HCT116 (cell line): ENCODE data around the gene ENTREP1. TPM values are rescaled to one million over a fixed set of nuclear protein-coding genes. Genes with fewer than 3 reads are reported as not detected.

ENCODE experiments used
- ATAC-seq: fragments of 200-7000 bp; cut with Tn5 transposase; 2 replicates; pipeline ENCODE4 v1.9.1; 2020; ENCODE audit warnings: mild to moderate bottlenecking, moderate library complexity
- BruUV-seq: library from RNA; stranded (reverse); fragments of 400-500 nt; replicated peaks from 2 replicates; lab custom pipeline; 2021; lab: Mats Ljungman, UMichigan
- CTCF ChIA-PET: fragments of 300-600 bp; sonication (Branson Sonifier 250); formaldehyde crosslinking; loops from one replicate; lab custom pipeline; 2021; ENCODE audit warnings: antibody characterized with exemption; lab: Charles Lee
- POLR2A ChIA-PET: fragments of 300-600, 350-600 bp; sonication (Branson Sonifier 250); formaldehyde crosslinking; loops from one replicate; lab custom pipeline; 2021; ENCODE audit warnings: antibody characterized with exemption; lab: Charles Lee
- RAD21 ChIA-PET, 2 experiments: fragments of 300-600 bp; sonication (Branson Sonifier 250); formaldehyde crosslinking; loops; one replicate each; lab custom pipeline; 2023; ENCODE audit warnings: low total read pairs in 2 of 2; ENCODE audit not compliant: uncharacterized antibody in 2 of 2, unreplicated experiment in 2 of 2, low non-redundant PET in 1 of 2; lab: Charles Lee
- DNase-seq: peaks from one replicate; pipeline ENCODE4 v3.0.0-alpha.2; 2010; ENCODE audit warnings: low read depth, low spot score
- H2AFZ ChIP-seq: fragments of 200-600 bp; shearing (Covaris generic), sonication (generic); 2 replicates; pipeline ENCODE4 v1.6.1; 2017; ENCODE audit warnings: low read depth, mixed run types, mixed read lengths, antibody characterized with exemption, low read length; ENCODE audit not compliant: poor library complexity, severe bottlenecking
- H3K27ac ChIP-seq: 2 replicates; pipeline ENCODE4 v1.5.1; 2012; ENCODE audit warnings: low read depth, low read length
- H3K27me3 ChIP-seq: fragments of 200-600 bp; sonication (generic); 2 replicates; pipeline ENCODE4 v1.6.1; 2016; ENCODE audit warnings: mixed run types, low read length, mixed read lengths; ENCODE audit not compliant: insufficient read depth
- H3K36me3 ChIP-seq, 2 experiments: fragments of 200-500 bp in 1 of 2; fragments of 200-600 bp in 1 of 2; sonication (Bioruptor generic) in 1 of 2; sonication (generic) in 1 of 2; 2 replicates each; pipeline versions ENCODE4 v1.5.1 to v1.6.1; 2014 to 2016; ENCODE audit warnings: low read length in 2 of 2, inconsistent platforms in 1 of 2, mixed read lengths in 1 of 2, mixed run types in 1 of 2; ENCODE audit not compliant: insufficient read depth in 2 of 2, control insufficient read depth in 1 of 2
- H3K4me1 ChIP-seq, 2 experiments: fragments of 200-600 bp in 1 of 2; sonication (generic) in 1 of 2; 2 replicates each; pipeline versions ENCODE4 v1.5.1 to v1.6.1; 2012 to 2017; ENCODE audit warnings: low read length in 2 of 2, inconsistent platforms in 1 of 2, mild to moderate bottlenecking in 1 of 2, mixed read lengths in 1 of 2, mixed run types in 1 of 2, moderate library complexity in 1 of 2; ENCODE audit not compliant: insufficient read depth in 2 of 2, control insufficient read depth in 1 of 2
- H3K4me2 ChIP-seq: fragments of 200-600 bp; sonication (generic); 2 replicates; pipeline ENCODE4 v1.6.1; 2017; ENCODE audit warnings: mixed run types, low read length, mixed read lengths
- H3K4me3 ChIP-seq, 2 experiments: fragments of 200-600 bp in 1 of 2; sonication (generic) in 1 of 2; replicated peaks in 1 of 2; 2 replicates each; pipeline ENCODE4 v1.5.1; 2011 to 2016; ENCODE audit warnings: low read length in 2 of 2, control low read depth in 1 of 2, low read depth in 1 of 2, mild to moderate bottlenecking in 1 of 2, mixed read lengths in 1 of 2, mixed run types in 1 of 2
- H3K79me2 ChIP-seq: fragments of 200-600 bp; sonication (generic); 2 replicates; pipeline ENCODE4 v1.6.1; 2017; ENCODE audit warnings: mild to moderate bottlenecking, mixed run types, low read length, moderate library complexity, mixed read lengths; ENCODE audit not compliant: insufficient read depth
- H3K9ac ChIP-seq: fragments of 200-600 bp; sonication (generic); 2 replicates; pipeline ENCODE4 v1.6.1; 2016; ENCODE audit warnings: low read length, mixed read lengths
- H3K9me2 ChIP-seq: fragments of 200-600 bp; sonication (generic), shearing (Covaris generic); 2 replicates; pipeline ENCODE4 v1.6.1; 2017; ENCODE audit warnings: mixed run types, mild to moderate bottlenecking, moderate library complexity; ENCODE audit not compliant: insufficient read depth
- H3K9me3 ChIP-seq, 2 experiments: fragments of 200-500 bp in 1 of 2; fragments of 200-600 bp in 1 of 2; sonication (Bioruptor generic) in 1 of 2; sonication (generic) in 1 of 2; 2 replicates each; pipeline ENCODE4 v1.6.1; 2014 to 2017; ENCODE audit warnings: low read length in 2 of 2, mixed read lengths in 2 of 2, inconsistent platforms in 1 of 2, low read depth in 1 of 2, mild to moderate bottlenecking in 1 of 2, mixed run types in 1 of 2, moderate library complexity in 1 of 2; ENCODE audit not compliant: control insufficient read depth in 1 of 2, insufficient read depth in 1 of 2
- H4K20me1 ChIP-seq: fragments of 200-600 bp; sonication (generic), shearing (Covaris generic); 2 replicates; pipeline ENCODE4 v1.6.1; 2017; ENCODE audit warnings: mixed run types, mild to moderate bottlenecking, moderate library complexity; ENCODE audit not compliant: insufficient read depth
- CBX3 ChIP-seq: IDR thresholded peaks from 2 replicates; pipeline ENCODE4 v1.6.1; 2012; ENCODE audit warnings: low read depth
- CEBPB ChIP-seq: IDR thresholded peaks from 2 replicates; pipeline ENCODE4 v1.6.1; 2012; ENCODE audit warnings: low read depth
- EGR1 ChIP-seq: IDR thresholded peaks from 2 replicates; pipeline ENCODE4 v1.6.1; 2012; ENCODE audit warnings: low read depth
- ELF1 ChIP-seq: IDR thresholded peaks from 2 replicates; pipeline ENCODE4 v1.6.1; 2012; ENCODE audit warnings: low read depth, borderline replicate concordance
- EZH2 ChIP-seq: fragments of 200-600 bp; sonication (generic); IDR thresholded peaks from 2 replicates; pipeline ENCODE4 v1.6.1; 2017; ENCODE audit warnings: antibody characterized with exemption, mixed run types
- EZH2phosphoT487 ChIP-seq: fragments of 200-600 bp; IDR thresholded peaks from 2 replicates; pipeline ENCODE4 v1.6.1; 2018; ENCODE audit warnings: antibody characterized with exemption, borderline replicate concordance
- FOSL1 ChIP-seq: IDR thresholded peaks from 2 replicates; pipeline ENCODE4 v1.6.1; 2012; ENCODE audit warnings: low read depth
- JUND ChIP-seq: IDR thresholded peaks from 2 replicates; pipeline ENCODE4 v1.6.1; 2012
- POLR2AphosphoS5 ChIP-seq: IDR thresholded peaks from 2 replicates; pipeline ENCODE4 v1.6.1; 2011; ENCODE audit warnings: mild to moderate bottlenecking, low read depth, low read length, moderate library complexity
- RAD21 ChIP-seq: IDR thresholded peaks from 2 replicates; pipeline ENCODE4 v1.6.1; 2012; ENCODE audit warnings: low read depth, mild to moderate bottlenecking
- SIN3A ChIP-seq: IDR thresholded peaks from 2 replicates; pipeline ENCODE4 v1.6.1; 2012; ENCODE audit warnings: low read depth
- SP1 ChIP-seq: IDR thresholded peaks from 2 replicates; pipeline ENCODE4 v1.6.1; 2012; ENCODE audit warnings: low read depth
- TCF7L2 ChIP-seq: IDR thresholded peaks from 2 replicates; pipeline ENCODE4 v1.7.0; 2011; ENCODE audit warnings: borderline replicate concordance, inconsistent platforms; ENCODE audit not compliant: insufficient read depth, insufficient read length; ENCODE audit errors: extremely low read depth
- ZFX ChIP-seq: fragments of 450-650 bp; IDR thresholded peaks from 2 replicates; pipeline ENCODE4 v1.6.1; 2017
- ZNF274 ChIP-seq: fragments of 200-500 bp; sonication (Bioruptor generic); IDR thresholded peaks from 2 replicates; pipeline ENCODE4 v1.6.1; 2014; ENCODE audit warnings: mild to moderate bottlenecking, low read depth, low read length, inconsistent platforms
- intact Hi-C: fragments of 100-400 bp; cut with micrococcal nuclease; formaldehyde crosslinking; loops from 2 replicates; pipeline ENCODE4 v1.10.0; 2022
- total RNA-seq: library from RNA; stranded (reverse); gene quantifications from one replicate; pipeline ENCODE4 v1.2.1, GENCODE V29; 2021; ENCODE audit not compliant: unreplicated experiment
- TF ChIP-seq, protein P1 (sequence below): IDR thresholded peaks from 2 replicates; pipeline ENCODE4 v1.6.1; 2012
- TF ChIP-seq, protein P2 (sequence below): IDR thresholded peaks from 2 replicates; pipeline ENCODE4 v1.6.1; 2011; ENCODE audit warnings: mild to moderate bottlenecking, low read length, moderate library complexity; ENCODE audit not compliant: insufficient replicate concordance; ENCODE audit errors: extremely low read depth

The ENTREP1 gene
- total RNA-seq, 1 experiment from 2014 or later = 1.1 TPM

DNA sequence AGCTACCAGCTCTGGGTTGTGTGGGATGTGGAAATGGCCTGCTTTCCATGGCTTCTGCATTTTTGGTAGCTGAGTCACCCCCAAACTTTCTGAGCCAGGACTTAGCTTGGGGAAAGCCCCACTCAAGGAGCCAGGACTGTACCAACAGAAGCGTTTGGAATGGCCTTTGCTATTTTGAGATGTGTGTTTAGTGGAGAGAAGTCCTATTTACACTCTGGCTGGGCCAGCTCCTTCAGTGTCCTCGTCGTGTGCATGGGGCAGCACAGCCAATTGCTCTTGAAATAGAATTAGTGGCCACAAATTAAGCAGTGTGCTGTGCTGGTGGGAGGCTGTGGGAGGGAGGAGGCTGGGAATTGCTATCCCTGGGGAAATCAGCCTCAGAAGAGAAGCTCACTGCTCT, 51.6 kb downstream of the ENTREP1 start:
- POLR2A ChIA-PET = no interaction called here
- CTCF ChIA-PET = no interaction called here
- DNase-seq (no peak), ATAC-seq (peak; percentile 27)
- Histone ChIP-seq H3K36me3 (no peaks in the 10 kb centered on the region), H3K27me3 (peaks cover 1% of the 10 kb centered on the region; the same call in 1 of the 2 replicates), H4K20me1 (no peaks in the 10 kb centered on the region), H3K79me2 (no peaks in the 10 kb centered on the region), H3K9me2 (no peaks in the 10 kb centered on the region), H3K4me3 (no peak overlapping the region), H3K4me2 (no peak overlapping the region), H3K27ac (no peak overlapping the region), H3K4me1 (peaks cover 6 to 14% of the 10 kb centered on the region in 2 experiments; a peak in 2 of 4 replicates), H2AFZ (no peak overlapping the region), H3K9me3 (no peaks in the 10 kb centered on the region), H3K9ac (no peak overlapping the region)
- RAD21 ChIA-PET = no interaction called here
- intact Hi-C loops = no loop called here
- TF ChIP-seq, protein P1, sequence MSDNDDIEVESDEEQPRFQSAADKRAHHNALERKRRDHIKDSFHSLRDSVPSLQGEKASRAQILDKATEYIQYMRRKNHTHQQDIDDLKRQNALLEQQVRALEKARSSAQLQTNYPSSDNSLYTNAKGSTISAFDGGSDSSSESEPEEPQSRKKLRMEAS = no peak
- BruUV-seq = no TSS peak

DNA sequence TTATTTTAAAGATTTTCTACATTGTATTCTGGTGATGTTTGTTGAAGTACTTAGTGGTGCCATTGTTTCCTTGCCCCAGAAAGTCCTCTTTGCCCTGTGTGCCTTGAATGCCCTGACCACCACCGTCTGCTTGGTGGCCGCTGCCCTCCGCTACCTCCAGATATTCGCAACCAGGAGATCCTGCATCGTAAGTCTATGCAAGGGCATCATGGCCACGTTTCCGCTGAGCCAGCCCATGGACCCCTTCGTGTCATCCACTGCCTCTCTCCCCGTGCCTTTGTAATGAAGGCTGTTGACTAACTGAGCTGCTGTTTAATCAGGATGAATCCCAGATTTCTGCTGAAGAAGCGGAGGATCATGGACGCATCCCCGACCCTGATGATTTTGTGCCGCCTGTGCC, 52.3 kb downstream of the ENTREP1 start:
- no peak overlapping the region for H3K4me2 ChIP-seq
- no TSS peak for BruUV-seq
- CTCF ChIA-PET = no interaction called here
- no peak for DNase-seq
- H3K27me3 ChIP-seq = no peaks in the 10 kb centered on the region
- no peaks in the 10 kb centered on the region for H3K9me3 ChIP-seq
- RAD21 ChIA-PET = no interaction called here
- intact Hi-C loops = no loop called here
- H4K20me1 ChIP-seq = no peaks in the 10 kb centered on the region
- no peaks in the 10 kb centered on the region for H3K36me3 ChIP-seq
- no peak overlapping the region for H2AFZ ChIP-seq
- H3K9ac ChIP-seq = no peak overlapping the region
- no peaks in the 10 kb centered on the region for H3K79me2 ChIP-seq
- H3K9me2 ChIP-seq = no peaks in the 10 kb centered on the region
- ATAC-seq = no peak
- TF ChIP-seq TCF7L2 (no peak), ELF1 (no peak), EZH2 (no peak), EZH2phosphoT487 (no peak), ZFX (no peak), JUND (no peak), CBX3 (no peak), ZNF274 (no peak), SIN3A (no peak), RAD21 (no peak), POLR2AphosphoS5 (no peak), FOSL1 (no peak), CEBPB (no peak), EGR1 (no peak), SP1 (no peak)
- TF ChIP-seq, protein P1 = no peak
- TF ChIP-seq, protein P2, sequence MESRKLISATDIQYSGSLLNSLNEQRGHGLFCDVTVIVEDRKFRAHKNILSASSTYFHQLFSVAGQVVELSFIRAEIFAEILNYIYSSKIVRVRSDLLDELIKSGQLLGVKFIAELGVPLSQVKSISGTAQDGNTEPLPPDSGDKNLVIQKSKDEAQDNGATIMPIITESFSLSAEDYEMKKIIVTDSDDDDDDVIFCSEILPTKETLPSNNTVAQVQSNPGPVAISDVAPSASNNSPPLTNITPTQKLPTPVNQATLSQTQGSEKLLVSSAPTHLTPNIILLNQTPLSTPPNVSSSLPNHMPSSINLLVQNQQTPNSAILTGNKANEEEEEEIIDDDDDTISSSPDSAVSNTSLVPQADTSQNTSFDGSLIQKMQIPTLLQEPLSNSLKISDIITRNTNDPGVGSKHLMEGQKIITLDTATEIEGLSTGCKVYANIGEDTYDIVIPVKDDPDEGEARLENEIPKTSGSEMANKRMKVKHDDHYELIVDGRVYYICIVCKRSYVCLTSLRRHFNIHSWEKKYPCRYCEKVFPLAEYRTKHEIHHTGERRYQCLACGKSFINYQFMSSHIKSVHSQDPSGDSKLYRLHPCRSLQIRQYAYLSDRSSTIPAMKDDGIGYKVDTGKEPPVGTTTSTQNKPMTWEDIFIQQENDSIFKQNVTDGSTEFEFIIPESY = no peak
- POLR2A ChIA-PET = no interaction called here
- no peak overlapping the region for H3K27ac ChIP-seq
- H3K4me1 ChIP-seq = peaks cover 6 to 14% of the 10 kb centered on the region in 2 experiments; a peak in 2 of 4 replicates
- H3K4me3 ChIP-seq = no peak overlapping the region
